ENCODE data around the gene CDK12.

The CDK12 gene

GRCh38 chr17:39507511-39507910 lies 46.2 kb downstream of the CDK12 start:
- Histone ChIP-seq H3K36me3 (ENCODE audit: control insufficient read depth, low read length) (peaks cover 76% of the 10 kb centered on the region), H4K20me1 (ENCODE audit: control insufficient read depth, insufficient read depth, low read depth, low read length) (no peaks in the 10 kb centered on the region), H3K9me2 (replicated peaks; ENCODE audit: control insufficient read depth, low read length) (no peaks in the 10 kb centered on the region), H3K4me2 (ENCODE audit: low read length) (no peak overlapping the region), H3K79me2 (ENCODE audit: control insufficient read depth, low read length) (0 out of 2 replicates have a peak, but pooled peaks cover 2% of the 10 kb centered on the region), H3K4me1 (ENCODE audit: control insufficient read depth, low read length) (no peaks in the 10 kb centered on the region), H3K9me3 (ENCODE audit: control insufficient read depth, insufficient read depth, low read length) (no peaks in the 10 kb centered on the region), H3K27ac (ENCODE audit: low read depth, low read length) (no peak overlapping the region), H3K27me3 (ENCODE audit: control insufficient read depth, low read length) (no peaks in the 10 kb centered on the region), H3K4me3 (ENCODE audit: low read length) (no peak overlapping the region), H3F3A (ENCODE audit: control insufficient read depth, insufficient read depth) (no peaks in the 10 kb centered on the region; the same call in 1 of the 2 replicates)
- TF ChIP-seq CTCF (IDR thresholded peaks at IDR 0.05; ENCODE audit: low read depth, low read length, poor library complexity, severe bottlenecking) = no peak

DNA sequence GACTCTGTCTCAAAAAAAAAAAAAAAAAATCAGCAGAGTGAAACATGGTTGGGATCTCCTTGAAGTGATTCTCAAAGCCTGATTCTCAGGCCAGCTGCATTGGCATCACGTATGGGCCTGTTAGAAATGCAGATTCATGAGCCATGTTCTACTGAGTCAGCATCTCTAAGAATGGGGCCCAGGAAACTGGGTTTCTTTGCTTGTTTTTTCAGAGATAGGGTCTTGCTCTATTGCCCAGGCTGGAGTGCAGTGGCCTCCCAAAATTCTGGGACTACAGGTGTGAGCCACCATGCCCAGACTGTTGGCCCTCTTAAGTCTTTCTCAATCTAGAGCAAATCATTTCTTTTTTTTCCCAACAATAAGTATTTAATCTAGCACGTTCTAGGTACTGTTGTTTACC lies 47.7 kb downstream of the CDK12 start:
- Histone ChIP-seq H3K9me3 (ENCODE audit: control insufficient read depth, insufficient read depth, low read length) (no peaks in the 10 kb centered on the region), H4K20me1 (ENCODE audit: control insufficient read depth, insufficient read depth, low read depth, low read length) (no peaks in the 10 kb centered on the region), H3K27ac (ENCODE audit: low read depth, low read length) (no peak overlapping the region), H3K4me1 (ENCODE audit: control insufficient read depth, low read length) (no peaks in the 10 kb centered on the region), H3F3A (ENCODE audit: control insufficient read depth, insufficient read depth) (peaks cover 1% of the 10 kb centered on the region; the same call in 1 of the 2 replicates), H3K4me2 (ENCODE audit: low read length) (no peak overlapping the region), H3K9me2 (replicated peaks; ENCODE audit: control insufficient read depth, low read length) (no peaks in the 10 kb centered on the region), H3K36me3 (ENCODE audit: control insufficient read depth, low read length) (peaks cover 76% of the 10 kb centered on the region), H3K79me2 (ENCODE audit: control insufficient read depth, low read length) (0 out of 2 replicates have a peak, but pooled peaks cover 2% of the 10 kb centered on the region), H3K27me3 (ENCODE audit: control insufficient read depth, low read length) (no peaks in the 10 kb centered on the region), H3K4me3 (ENCODE audit: low read length) (no peak overlapping the region)
- no peak for TF ChIP-seq EZH2phosphoT487 (IDR thresholded peaks at IDR 0.05; ENCODE audit: borderline replicate concordance, low read length)
- TF ChIP-seq CTCF (IDR thresholded peaks at IDR 0.05; ENCODE audit: low read depth, low read length, poor library complexity, severe bottlenecking) = no peak

- H3K27ac ChIP-seq (ENCODE audit: low read depth, low read length) = no peak overlapping the region
These were observed 52.0 kb downstream of the CDK12 start for GRCh38 chr17:39513309-39513708.

More at GRCh38 chr17:39513309-39513708, 52.0 kb downstream of the CDK12 start:
- no peaks in the 10 kb centered on the region for H3K9me2 ChIP-seq (replicated peaks; ENCODE audit: control insufficient read depth, low read length)
- no peak overlapping the region for H3K4me3 ChIP-seq (ENCODE audit: low read length)
- H3K27me3 ChIP-seq (ENCODE audit: control insufficient read depth, low read length) = no peaks in the 10 kb centered on the region
- no peaks in the 10 kb centered on the region for H3K4me1 ChIP-seq (ENCODE audit: control insufficient read depth, low read length)
- H3K36me3 ChIP-seq (ENCODE audit: control insufficient read depth, low read length) = peaks cover 85% of the 10 kb centered on the region
- H3K4me2 ChIP-seq (ENCODE audit: low read length) = no peak overlapping the region
- TF ChIP-seq EZH2phosphoT487 (IDR thresholded peaks at IDR 0.05; ENCODE audit: borderline replicate concordance, low read length) (no peak), CTCF (IDR thresholded peaks at IDR 0.05; ENCODE audit: low read depth, low read length, poor library complexity, severe bottlenecking) (no peak)
- no peaks in the 10 kb centered on the region for H3K9me3 ChIP-seq (ENCODE audit: control insufficient read depth, insufficient read depth, low read length)
- H4K20me1 ChIP-seq (ENCODE audit: control insufficient read depth, insufficient read depth, low read depth, low read length) = no peaks in the 10 kb centered on the region
- no peaks in the 10 kb centered on the region for H3K79me2 ChIP-seq (ENCODE audit: control insufficient read depth, low read length)
- H3F3A ChIP-seq (ENCODE audit: control insufficient read depth, insufficient read depth) = peaks cover 3% of the 10 kb centered on the region; the same call in 1 of the 2 replicates
